Stomach (tissue), 8 donors: ENCODE measurements around the gene KIAA0232. TPM values are rescaled to one million over a fixed set of nuclear protein-coding genes. Genes with fewer than 3 reads are reported as not detected.

Experiments used
- polyA plus RNA-seq, 3 donors: library from polyadenylated mRNA; stranded (reverse); fragments of 200-250 nt; gene quantifications; one replicate each; pipeline ENCODE4 v1.2.3, GENCODE V29; 2013
- total RNA-seq, 5 donors: library from RNA; depleted of rRNA; stranded (reverse); fragments of >200 nt; gene quantifications; one replicate each; pipeline versions ENCODE4 v1.1.0 to v1.2.3, GENCODE V29; 2014 to 2016
- donor health status: healthy with polysubstance abuse.
- donor health status: Bipolar disorder and iron deficiency.
- donor health status: healthy.

Gene KIAA0232
- total and polyA plus RNA-seq, 8 donors, result 5.1 to 48.1 (median 9.9) TPM

Other genes starting within 250 kb of the KIAA0232 start
- gene MAN2B2, start 207.5 kb upstream of the KIAA0232 start, total RNA-seq, result 10 to 100 TPM in 4 of 5 donors, 1 to 10 TPM in 1; 9.0 to 49.4 (median 28.6) TPM
- 1 to 10 TPM; 6.1 to 8.9 (median 8.7) TPM for gene MAN2B2, start 207.5 kb upstream of the KIAA0232 start, polyA plus RNA-seq
- 100 to 1,000 TPM in 3 of 5 donors, 10 to 100 TPM in 2; 51.9 to 369 (median 105) TPM for gene MRFAP1, start 142.0 kb upstream of the KIAA0232 start, total RNA-seq
- gene MRFAP1, start 142.0 kb upstream of the KIAA0232 start, polyA plus RNA-seq, result 100 to 1,000 TPM; 234 to 315 (median 267) TPM
- gene S100P, start 88.8 kb upstream of the KIAA0232 start, total RNA-seq, result 100 to 1,000 TPM in 2 of 5 donors, 10 to 100 TPM in 1, 1 to 10 TPM in 1, not detected in 1; 3.1 to 237 (median 93.3) TPM
- 1,000 to 10,000 TPM in 1 of 3 donors, 100 to 1,000 TPM in 2; 142 to 2,173 (median 337) TPM for gene S100P, start 88.8 kb upstream of the KIAA0232 start, polyA plus RNA-seq
- 10 to 100 TPM in 4 of 5 donors, 1 to 10 TPM in 1; 2.3 to 60.7 (median 51.7) TPM for gene MRFAP1L1, start 72.9 kb upstream of the KIAA0232 start, total RNA-seq
- 10 to 100 TPM; 54.6 to 61.9 (median 57.3) TPM for gene MRFAP1L1, start 72.9 kb upstream of the KIAA0232 start, polyA plus RNA-seq
- gene BLOC1S4, start 66.6 kb upstream of the KIAA0232 start, total RNA-seq, result 10 to 100 TPM in 4 of 5 donors, 1 to 10 TPM in 1; 9.5 to 64.3 (median 31.5) TPM
- 10 to 100 TPM in 1 of 3 donors, 1 to 10 TPM in 2; 8.4 to 13.1 (median 8.9) TPM for gene BLOC1S4, start 66.6 kb upstream of the KIAA0232 start, polyA plus RNA-seq
- 10 to 100 TPM; 33.5 to 72.4 (median 40.8) TPM for gene TBC1D14, start 127.1 kb downstream of the KIAA0232 start, total RNA-seq
- 10 to 100 TPM; 19.5 to 42.5 (median 40.0) TPM for gene TBC1D14, start 127.1 kb downstream of the KIAA0232 start, polyA plus RNA-seq